Stimulated activated CD8-positive, alpha-beta memory T cell treated with anti-CD3 and anti-CD28 coated beads, Interleukin-7, amount 100 ng/mL, for 4 hours (primary cell): ENCODE data around the gene TBC1D2B.

Experiments used
- DNase-seq, 2 donors: peaks; one replicate each; pipeline ENCODE4 v3.0.0-alpha.2; 2020; ENCODE audit warnings: low read depth in 2 of 2

The TBC1D2B gene

GRCh38 chr15:78072080-78072892 is 5.2 kb downstream of the TBC1D2B start:
- DNase-seq, result no peak

DNA sequence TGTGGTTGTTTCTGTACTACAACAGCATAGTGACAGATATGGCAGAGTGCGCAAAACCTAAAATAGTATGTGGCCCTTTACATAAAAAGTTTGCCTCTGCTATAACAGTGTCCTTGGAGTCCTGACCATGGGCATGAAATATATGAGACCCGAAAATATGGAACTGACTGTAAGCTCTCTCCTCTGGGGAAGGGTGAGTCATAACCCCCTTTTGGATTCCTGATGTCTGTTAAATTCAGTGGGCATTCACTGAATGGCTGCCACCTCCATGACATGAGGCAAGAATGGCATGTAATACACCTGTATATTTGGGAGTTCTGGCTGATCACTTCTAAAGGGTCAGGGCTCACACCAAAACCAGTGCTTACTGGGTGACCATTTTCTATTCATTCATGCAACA is 6.1 kb downstream of the TBC1D2B start:
- no peak for DNase-seq

DNA sequence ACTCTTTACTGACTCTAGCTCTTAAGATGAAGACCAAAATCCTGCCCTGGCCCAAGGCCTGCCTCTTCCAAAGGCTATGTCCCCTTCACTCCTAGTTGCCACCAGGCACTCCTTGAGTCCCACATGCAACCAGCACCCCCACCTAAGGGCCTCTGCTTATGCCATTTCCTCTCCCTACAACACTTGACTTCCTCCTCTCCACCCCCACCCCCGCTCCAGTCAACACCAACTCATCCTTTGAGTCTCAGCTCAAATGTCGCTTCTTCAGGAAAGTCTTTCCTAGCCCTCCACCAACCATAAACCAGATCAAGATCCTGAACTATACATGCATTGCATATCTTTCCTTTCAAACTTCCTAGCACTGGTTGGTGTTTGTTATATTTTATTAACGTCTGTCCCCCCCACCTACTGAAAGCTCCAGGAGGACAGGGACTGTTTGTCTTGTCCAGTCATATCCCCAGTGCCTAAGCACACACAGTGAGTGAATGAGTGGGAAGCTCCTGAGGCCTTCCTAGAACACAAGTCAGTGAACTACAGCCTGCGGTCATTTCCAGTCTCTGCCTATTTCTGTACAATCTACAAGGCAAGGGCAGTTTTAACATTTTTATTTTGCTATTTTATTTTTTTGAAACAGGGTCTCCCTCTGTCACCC is 7.3 kb downstream of the TBC1D2B start:
- no peak for DNase-seq

GRCh38 chr15:78069462-78070029 is 8.0 kb downstream of the TBC1D2B start:
- DNase-seq, result no peak

- no peak for DNase-seq
Measured at GRCh38 chr15:78069052-78069414, 8.5 kb downstream of the TBC1D2B start.

- DNase-seq, result no peak
Measured at GRCh38 chr15:78067328-78068228, 9.9 kb downstream of the TBC1D2B start.

DNA sequence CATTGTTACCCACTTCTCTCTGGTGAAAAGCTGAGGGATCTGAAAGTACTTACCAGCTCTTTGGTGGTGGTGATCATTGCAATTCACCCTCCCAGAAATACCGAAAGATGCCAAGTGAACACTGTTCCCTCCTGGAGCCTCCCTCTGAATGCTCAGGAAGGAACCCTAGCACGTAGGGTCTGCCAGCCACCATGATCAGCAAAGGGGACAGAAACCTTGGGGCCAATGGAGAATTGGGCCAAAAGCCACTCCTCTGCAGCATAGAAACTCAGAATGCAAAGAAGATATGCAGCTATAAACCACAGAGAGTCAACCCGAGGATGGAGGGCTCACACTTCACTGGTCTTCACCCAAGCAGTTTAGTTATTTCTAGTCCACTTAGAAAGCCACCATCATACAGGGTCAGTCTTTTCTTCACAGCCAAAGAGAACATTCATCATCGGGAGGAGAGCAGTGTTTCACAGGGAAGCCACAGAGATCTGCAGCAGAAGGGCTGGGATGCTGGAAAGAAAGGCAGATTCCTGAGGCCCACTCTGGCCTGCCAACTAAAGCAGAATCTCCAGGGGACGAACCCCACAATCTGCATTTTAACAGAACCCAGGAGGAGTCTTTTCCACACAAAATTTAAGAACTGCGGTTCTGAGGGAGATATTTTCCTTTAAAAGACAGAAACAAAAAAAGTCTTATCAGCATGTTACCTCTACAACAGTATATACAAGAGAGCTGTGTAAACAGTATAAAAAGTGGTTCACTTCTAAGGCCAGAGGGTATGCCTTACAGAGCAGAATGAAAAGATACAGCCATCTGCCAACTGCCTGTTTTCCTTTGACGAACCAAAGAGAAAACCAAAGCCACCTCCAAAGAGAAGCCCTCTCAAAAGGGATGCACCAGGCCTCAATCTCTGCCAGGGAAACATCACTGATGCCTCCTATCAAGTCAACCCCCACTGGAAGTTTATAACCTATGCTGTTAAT is 11.3 kb downstream of the TBC1D2B start:
- no peak for DNase-seq

GRCh38 chr15:78065284-78065872 is 12.1 kb downstream of the TBC1D2B start:
- DNase-seq, result no peak

- DNase-seq, result no peak
Measured at GRCh38 chr15:78064544-78064943, 13.0 kb downstream of the TBC1D2B start.

- no peak for DNase-seq
Measured at GRCh38 chr15:78063970-78064385, 13.5 kb downstream of the TBC1D2B start.

- no peak for DNase-seq
Measured at GRCh38 chr15:78063217-78063616, 14.3 kb downstream of the TBC1D2B start.

GRCh38 chr15:78061963-78062427 is 15.5 kb downstream of the TBC1D2B start:
- DNase-seq, result peak in 1 of 2 donors; percentile 47

DNA sequence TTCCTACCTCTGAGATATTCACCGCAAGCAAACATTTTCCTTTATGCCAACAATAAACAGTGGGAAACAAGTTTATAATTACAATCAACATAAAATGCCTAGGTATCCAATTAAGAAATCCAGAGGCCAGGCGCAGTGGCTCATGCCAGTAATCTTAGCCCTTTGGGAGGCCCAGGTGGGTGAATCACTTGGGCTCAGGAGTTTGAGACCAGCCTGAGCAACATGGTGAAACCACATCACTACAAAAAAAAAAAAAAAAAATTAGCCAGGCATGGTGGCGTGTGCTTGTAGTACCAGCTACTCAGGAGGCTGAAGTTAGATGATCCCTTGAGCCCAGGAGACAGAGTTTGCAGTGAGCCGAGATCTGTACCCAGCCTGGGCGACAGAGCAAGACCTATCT is 17.3 kb downstream of the TBC1D2B start:
- no peak for DNase-seq

DNA sequence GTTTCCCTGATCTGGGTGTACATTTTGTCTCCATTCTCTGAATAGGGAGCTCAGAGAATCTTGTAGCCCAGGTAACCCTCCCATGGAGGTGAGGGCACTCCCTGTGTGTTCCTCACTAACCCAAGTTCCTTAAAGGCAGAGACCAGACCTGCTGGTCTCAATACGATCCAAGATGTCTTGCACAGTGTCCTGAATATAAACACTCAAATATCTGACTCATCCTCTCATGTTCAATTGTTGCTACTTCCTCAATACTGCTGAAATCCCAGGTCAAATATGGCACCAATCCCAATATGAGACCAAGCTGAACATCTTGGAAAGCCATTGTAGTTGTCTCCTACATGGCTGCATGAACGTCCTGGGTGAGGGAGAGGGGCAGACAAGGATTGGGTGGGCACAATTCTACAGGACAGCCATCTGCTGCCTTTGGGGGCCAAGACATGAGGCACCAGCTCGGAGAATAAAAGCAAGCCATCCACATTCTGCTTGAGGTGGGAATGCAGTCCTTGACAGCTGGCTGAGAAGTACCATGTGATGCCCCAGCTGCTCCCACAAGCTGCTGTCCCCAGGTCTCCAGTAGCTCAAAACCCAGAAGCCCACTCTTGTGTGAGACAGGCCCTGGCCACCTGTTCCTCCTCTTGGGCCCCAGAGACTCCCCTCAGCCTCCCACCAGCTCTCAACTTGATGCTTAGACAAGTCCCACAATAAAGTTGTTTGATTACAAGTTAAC is 18.2 kb downstream of the TBC1D2B start:
- no peak for DNase-seq

DNA sequence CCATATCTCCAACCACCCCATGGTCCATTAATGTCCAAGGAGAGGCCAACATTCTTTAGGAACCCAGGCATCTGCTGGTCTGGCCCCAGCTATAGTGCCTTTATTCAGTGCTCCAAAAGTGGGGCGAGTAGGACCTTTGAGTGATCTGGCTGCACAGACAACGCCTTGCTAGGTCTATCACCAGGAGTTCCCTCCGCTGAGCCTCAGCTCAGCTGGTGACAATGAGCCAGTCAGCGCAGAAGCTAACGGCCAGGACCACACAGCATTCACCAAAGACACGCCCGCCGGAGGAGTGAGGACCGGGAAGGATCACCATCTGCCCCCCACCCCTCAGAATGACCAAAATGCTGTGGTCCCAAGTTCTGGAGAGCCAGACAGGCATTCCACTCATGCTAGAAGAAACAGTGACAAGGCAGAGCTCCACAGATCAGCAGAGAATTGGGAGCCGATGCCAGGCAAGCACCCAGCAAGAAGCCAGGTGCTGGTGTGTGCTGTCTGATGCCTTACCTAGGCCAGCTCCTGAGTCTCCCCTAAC is 19.0 kb downstream of the TBC1D2B start:
- no peak for DNase-seq

DNA sequence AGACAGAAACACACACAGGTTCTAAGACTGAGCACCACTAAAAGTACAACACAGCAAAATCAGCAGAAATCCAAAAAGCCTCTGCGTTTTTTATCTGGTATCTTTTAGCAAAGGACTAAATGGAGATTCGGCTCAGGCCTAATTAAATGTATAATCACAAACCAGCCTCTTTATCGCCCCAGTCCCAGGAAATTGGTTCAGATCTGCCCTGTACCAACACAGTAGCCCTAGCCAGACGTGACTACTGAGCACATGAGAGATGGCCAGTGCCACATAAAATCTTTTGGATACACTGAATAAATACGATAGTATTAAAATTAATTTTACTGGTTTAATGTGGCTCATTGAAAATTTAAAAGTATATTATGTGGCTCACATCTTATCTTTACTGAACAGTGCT is 19.7 kb downstream of the TBC1D2B start:
- no peak for DNase-seq

- no peak for DNase-seq
Measured at GRCh38 chr15:78056714-78057269, 20.7 kb downstream of the TBC1D2B start.

DNA sequence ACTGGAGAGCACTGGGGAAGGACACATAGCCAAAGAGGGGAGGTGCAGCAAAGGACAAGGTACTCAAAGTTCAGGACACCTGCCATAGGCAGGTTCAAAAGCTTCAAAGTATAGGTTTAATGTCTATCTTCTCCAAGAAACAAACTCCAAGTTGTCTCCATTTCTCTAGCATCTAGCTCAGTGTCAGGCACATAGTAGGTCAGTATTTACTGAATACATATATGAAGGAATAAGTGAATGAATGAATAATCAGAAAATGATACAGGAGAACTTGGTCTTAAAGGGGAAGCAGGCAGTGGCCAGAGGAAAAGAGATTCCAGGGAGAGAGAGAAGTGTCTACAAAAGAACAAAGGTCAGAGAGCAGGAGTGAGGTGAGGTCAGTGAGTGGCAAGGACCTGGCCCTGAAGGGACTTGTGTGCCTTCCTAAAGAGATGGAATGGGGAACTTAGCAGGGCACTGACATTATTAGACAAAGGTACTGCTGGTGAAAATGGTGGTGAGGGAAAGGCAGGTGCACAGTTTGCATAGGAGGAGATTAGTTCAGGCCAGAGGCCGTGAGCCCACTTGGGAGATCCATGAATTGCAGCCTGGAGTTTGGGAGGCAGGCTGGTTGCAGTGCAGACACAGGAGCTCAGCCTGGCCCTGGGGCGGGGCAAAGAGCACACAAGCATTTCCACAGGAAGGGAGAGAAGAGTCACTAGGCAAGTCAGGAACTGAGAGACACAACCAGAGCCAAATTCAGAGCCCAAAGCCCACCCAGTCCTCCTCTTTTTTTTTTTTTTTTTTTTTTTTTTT is 21.4 kb downstream of the TBC1D2B start:
- no peak for DNase-seq
